ENCODE measurements around the gene SUMF1.

SUMF1 gene

GRCh38 chr3:4472312-4472711 is 5.2 kb upstream of the SUMF1 start:
- TF ChIP-seq SIN3A (IDR thresholded peaks at IDR 0.05; ENCODE audit: borderline replicate concordance, insufficient read depth, low read length): no peak
- no peak for TF ChIP-seq REST (IDR thresholded peaks at IDR 0.05; ENCODE audit: insufficient read depth in 1 of 2, low read depth in 2 of 2, low read length in 2 of 2)
- TF ChIP-seq FOXP2 (optimal IDR thresholded peaks at IDR 0.05; ENCODE audit: borderline replicate concordance, extremely low read depth, extremely low read length, insufficient read depth): no peak
- no peak for TF ChIP-seq TAF1 (IDR thresholded peaks at IDR 0.05; ENCODE audit: borderline replicate concordance, insufficient read depth, low read length)
- TF ChIP-seq POLR2AphosphoS5 (IDR thresholded peaks at IDR 0.05; ENCODE audit: low read depth, low read length): no peak

- TF ChIP-seq TAF1 (IDR thresholded peaks at IDR 0.05; ENCODE audit: borderline replicate concordance, insufficient read depth, low read length): no peak
- no peak for TF ChIP-seq SIN3A (IDR thresholded peaks at IDR 0.05; ENCODE audit: borderline replicate concordance, insufficient read depth, low read length)
- no peak for TF ChIP-seq POLR2AphosphoS5 (IDR thresholded peaks at IDR 0.05; ENCODE audit: low read depth, low read length)
- no peak for TF ChIP-seq FOXP2 (optimal IDR thresholded peaks at IDR 0.05; ENCODE audit: borderline replicate concordance, extremely low read depth, extremely low read length, insufficient read depth)
- TF ChIP-seq REST (IDR thresholded peaks at IDR 0.05; ENCODE audit: insufficient read depth in 1 of 2, low read depth in 2 of 2, low read length in 2 of 2): no peak
Observed at GRCh38 chr3:4471907-4472306, 4.8 kb upstream of the SUMF1 start.

- TF ChIP-seq FOXP2 (optimal IDR thresholded peaks at IDR 0.05; ENCODE audit: borderline replicate concordance, extremely low read depth, extremely low read length, insufficient read depth) (no peak), POLR2AphosphoS5 (IDR thresholded peaks at IDR 0.05; ENCODE audit: low read depth, low read length) (no peak), REST (IDR thresholded peaks at IDR 0.05; ENCODE audit: insufficient read depth in 1 of 2, low read depth in 2 of 2, low read length in 2 of 2) (no peak), SIN3A (IDR thresholded peaks at IDR 0.05; ENCODE audit: borderline replicate concordance, insufficient read depth, low read length) (no peak), TAF1 (IDR thresholded peaks at IDR 0.05; ENCODE audit: borderline replicate concordance, insufficient read depth, low read length) (no peak)
Observed at GRCh38 chr3:4467522-4467867, 426 bp upstream of the SUMF1 start.

- TF ChIP-seq REST (IDR thresholded peaks at IDR 0.05; ENCODE audit: insufficient read depth in 1 of 2, low read depth in 2 of 2, low read length in 2 of 2): no peak
- TF ChIP-seq TAF1 (IDR thresholded peaks at IDR 0.05; ENCODE audit: borderline replicate concordance, insufficient read depth, low read length): no peak
- no peak for TF ChIP-seq POLR2AphosphoS5 (IDR thresholded peaks at IDR 0.05; ENCODE audit: low read depth, low read length)
- TF ChIP-seq FOXP2 (optimal IDR thresholded peaks at IDR 0.05; ENCODE audit: borderline replicate concordance, extremely low read depth, extremely low read length, insufficient read depth): no peak
- TF ChIP-seq SIN3A (IDR thresholded peaks at IDR 0.05; ENCODE audit: borderline replicate concordance, insufficient read depth, low read length): no peak
Observed at GRCh38 chr3:4464576-4464975, 2.5 kb downstream of the SUMF1 start.

Measured in PFSK-1 (cell line).